ENCODE data around the gene RBM3.

Gene RBM3

GRCh38 chrX:48538641-48539344 is 35.5 kb upstream of the RBM3 start:
- no peaks in the 10 kb centered on the region for H3K36me3 ChIP-seq (replicated peaks)
- no peaks in the 10 kb centered on the region for H3K27me3 ChIP-seq (replicated peaks)
- TF ChIP-seq CTCF (IDR thresholded peaks at IDR 0.05; ENCODE audit: low read depth, low read length, missing control alignments), result no peak
- in situ Hi-C loops (cut with HindIII; ENCODE audit: low pct_ligation_motif_present, low sequenced_read_pairs), result no loop called here
- H3K4me3 ChIP-seq (ENCODE audit: low read depth, low read length), result peak overlapping the region; percentile 15
- H3K27ac ChIP-seq, result peak overlapping the region; percentile 26
- DNase-seq, result no peak

DNA sequence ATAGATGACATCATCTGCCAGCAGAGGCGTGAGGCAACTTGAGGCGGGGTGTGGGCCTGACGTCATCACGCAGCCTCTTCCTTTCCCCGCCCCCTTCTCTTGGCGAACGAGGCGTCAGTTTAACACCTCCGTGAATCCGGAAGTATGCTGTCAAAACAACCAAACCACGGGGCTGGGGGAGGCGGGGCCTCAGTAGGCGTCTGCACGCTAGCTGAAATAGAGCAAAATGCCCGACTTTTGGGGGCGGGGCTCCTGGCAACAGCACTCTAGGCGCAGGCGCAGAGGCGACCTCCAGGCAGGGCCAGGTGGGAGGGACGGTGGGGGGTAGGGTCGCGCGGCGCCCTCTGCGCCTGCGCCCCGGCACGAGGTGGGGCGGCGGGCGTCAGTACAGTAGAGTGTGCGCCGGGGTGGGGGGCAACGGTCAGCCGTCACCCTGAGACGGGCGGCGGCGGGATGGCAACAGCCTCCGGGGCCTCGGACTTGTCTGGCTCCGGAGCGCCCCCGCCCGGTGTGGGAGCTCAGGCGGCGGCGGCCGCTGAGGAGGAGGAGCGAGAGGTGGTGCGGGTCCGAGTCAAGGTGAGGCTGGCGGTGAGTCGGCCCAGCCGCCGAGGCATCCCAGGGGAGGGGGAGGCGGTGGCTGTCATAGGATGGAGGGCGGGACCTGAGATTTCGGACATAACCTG is 34.8 kb upstream of the RBM3 start, which contains the start of gene TBC1D25:
Gene TBC1D25 (plus strand): TSS at position 370 of the 683 bp plus-strand sequence. CDS start 84 bp downstream, at position 454.
- peak within 1 kb of the TSS; percentile 72 for H3K4me3 ChIP-seq (ENCODE audit: low read depth, low read length)
- no peaks in the 10 kb centered on the region for H3K36me3 ChIP-seq (replicated peaks)
- no peaks in the 10 kb centered on the region for H3K27me3 ChIP-seq (replicated peaks)
- peak; percentile 96 for DNase-seq
- in situ Hi-C loops (cut with HindIII; ENCODE audit: low pct_ligation_motif_present, low sequenced_read_pairs), result no loop called here
- TF ChIP-seq CTCF (IDR thresholded peaks at IDR 0.05; ENCODE audit: low read depth, low read length, missing control alignments), result peak; percentile 49
- H3K27ac ChIP-seq, result peak within 1 kb of the TSS; percentile 70

GRCh38 chrX:48540028-48540375 is 34.3 kb upstream of the RBM3 start:
- no peaks in the 10 kb centered on the region for H3K36me3 ChIP-seq (replicated peaks)
- peak overlapping the region; percentile 72 for H3K4me3 ChIP-seq (ENCODE audit: low read depth, low read length)
- no peaks in the 10 kb centered on the region for H3K27me3 ChIP-seq (replicated peaks)

GRCh38 chrX:48540480-48540879 is 33.8 kb upstream of the RBM3 start:
- no peak for DNase-seq
- no peak for TF ChIP-seq CTCF (IDR thresholded peaks at IDR 0.05; ENCODE audit: low read depth, low read length, missing control alignments)
- in situ Hi-C loops (cut with HindIII; ENCODE audit: low pct_ligation_motif_present, low sequenced_read_pairs), result no loop called here
- Histone ChIP-seq H3K36me3 (replicated peaks) (no peaks in the 10 kb centered on the region), H3K27ac (no peak overlapping the region), H3K27me3 (replicated peaks) (no peaks in the 10 kb centered on the region), H3K4me3 (ENCODE audit: low read depth, low read length) (peak overlapping the region; percentile 72)

More at GRCh38 chrX:48540028-48540375, 34.3 kb upstream of the RBM3 start:
- H3K27ac ChIP-seq, result peak overlapping the region; percentile 70
- in situ Hi-C loops (cut with HindIII; ENCODE audit: low pct_ligation_motif_present, low sequenced_read_pairs), result no loop called here
- no peak for TF ChIP-seq CTCF (IDR thresholded peaks at IDR 0.05; ENCODE audit: low read depth, low read length, missing control alignments)
- peak; percentile 12 for DNase-seq

GRCh38 chrX:48541140-48541814 is 33.0 kb upstream of the RBM3 start:
- Histone ChIP-seq H3K27me3 (replicated peaks) (no peaks in the 10 kb centered on the region), H3K4me3 (ENCODE audit: low read depth, low read length) (no peak overlapping the region), H3K36me3 (replicated peaks) (no peaks in the 10 kb centered on the region), H3K27ac (no peak overlapping the region)
- DNase-seq, result no peak
- in situ Hi-C loops (cut with HindIII; ENCODE audit: low pct_ligation_motif_present, low sequenced_read_pairs), result no loop called here
- TF ChIP-seq CTCF (IDR thresholded peaks at IDR 0.05; ENCODE audit: low read depth, low read length, missing control alignments), result no peak

Measured in brain microvascular endothelial cell (primary cell).